H1 (cell line): ENCODE results near the gene VDAC2. TPM values are rescaled to one million over a fixed set of nuclear protein-coding genes. Genes with fewer than 3 reads are reported as not detected.

Experiments
- CTCF ChIA-PET: fragments of 300-600 bp; sonication (Branson Sonifier 250); formaldehyde crosslinking; loops from one replicate; lab custom pipeline; 2021; ENCODE audit not compliant: partially characterized antibody; lab: Charles Lee
- POLR2A ChIA-PET: fragments of 300-600 bp; sonication (Branson Sonifier 250); formaldehyde crosslinking; loops from one replicate; lab custom pipeline; 2021; ENCODE audit warnings: inconsistent platforms; ENCODE audit not compliant: partially characterized antibody; lab: Charles Lee
- DNase-seq, 2 experiments: peaks; one replicate each; pipeline versions ENCODE4 v3.0.0 to v3.0.0-alpha.2; 2010 to 2022; ENCODE audit warnings: low spot score in 2 of 2, low read depth in 1 of 2, mixed read lengths in 1 of 2
- FAIRE-seq: peaks from 2 replicates; lab custom pipeline; 2011; peaks lifted over from hg19 to GRCh38; lab: Jason Lieb, UNC
- H2AFZ ChIP-seq: 2 replicates; pipeline ENCODE4 v1.8.1; 2012; ENCODE audit warnings: low read length, inconsistent platforms
- H2AK5ac ChIP-seq: 2 replicates; pipeline ENCODE4 v1.6.1; 2013; ENCODE audit warnings: low read depth, low read length
- H2BK120ac ChIP-seq: replicated peaks from 2 replicates; pipeline ENCODE3; 2013; ENCODE audit warnings: low read depth, low read length, inconsistent platforms
- H2BK12ac ChIP-seq: 2 replicates; pipeline ENCODE4 v1.6.1; 2013; ENCODE audit warnings: low read depth, low read length
- H2BK15ac ChIP-seq: 2 replicates; pipeline ENCODE4 v1.6.1; 2013; ENCODE audit warnings: low read length
- H2BK20ac ChIP-seq: 2 replicates; pipeline ENCODE4 v1.6.1; 2013; ENCODE audit warnings: low read length
- H2BK5ac ChIP-seq: 2 replicates; pipeline ENCODE4 v1.6.1; 2013; ENCODE audit warnings: low read depth, low read length
- H3K14ac ChIP-seq: 2 replicates; pipeline ENCODE4 v1.6.1; 2013; ENCODE audit warnings: inconsistent platforms; ENCODE audit not compliant: insufficient read length
- H3K18ac ChIP-seq: 2 replicates; pipeline ENCODE4 v1.6.1; 2013; ENCODE audit warnings: low read length; ENCODE audit errors: extremely low read depth
- H3K23ac ChIP-seq: 2 replicates; pipeline ENCODE4 v1.6.1; 2013; ENCODE audit warnings: inconsistent platforms; ENCODE audit not compliant: insufficient read length
- H3K23me2 ChIP-seq: 2 replicates; pipeline ENCODE4 v1.6.1; 2013; ENCODE audit warnings: low read depth, low read length
- H3K27ac ChIP-seq: 2 replicates; pipeline ENCODE4 v1.6.1; 2011; ENCODE audit warnings: low read depth, low read length, inconsistent platforms
- H3K27me3 ChIP-seq, 4 experiments: replicated peaks in 1 of 4; 1 replicate in 1 of 4; 2 replicates in 3 of 4; pipeline versions ENCODE4 v1.6.1 to v1.8.1; 2011 to 2013; ENCODE audit warnings: low read length in 3 of 4, mild to moderate bottlenecking in 3 of 4, inconsistent platforms in 2 of 4, mixed read lengths in 2 of 4, moderate library complexity in 1 of 4; ENCODE audit not compliant: control insufficient read depth in 3 of 4, insufficient read depth in 3 of 4; ENCODE audit errors: extremely low read depth in 1 of 4
- H3K36me3 ChIP-seq, 4 experiments: 2 replicates each; pipeline versions ENCODE4 v1.6.1 to v1.8.1; 2011 to 2013; ENCODE audit warnings: mild to moderate bottlenecking in 4 of 4, low read length in 3 of 4, moderate library complexity in 2 of 4, control low read depth in 1 of 4, inconsistent platforms in 1 of 4; ENCODE audit not compliant: insufficient read depth in 4 of 4, control insufficient read depth in 2 of 4
- H3K4ac ChIP-seq: replicated peaks from 2 replicates; pipeline ENCODE3; 2013; ENCODE audit warnings: low read length, low read depth, mixed read lengths, inconsistent platforms; ENCODE audit not compliant: insufficient read length
- H3K4me1 ChIP-seq, 4 experiments: replicated peaks in 1 of 4; 1 replicate in 1 of 4; 2 replicates in 3 of 4; pipeline versions ENCODE4 v1.6.1 to v1.8.1; 2011 to 2013; ENCODE audit warnings: low read length in 3 of 4, inconsistent platforms in 2 of 4, mixed read lengths in 1 of 4; ENCODE audit not compliant: insufficient read depth in 4 of 4, control insufficient read depth in 3 of 4
- H3K4me2 ChIP-seq, 2 experiments: 2 replicates each; pipeline versions ENCODE4 v1.6.1 to v1.8.1; 2011 to 2013; ENCODE audit warnings: low read depth in 2 of 2, low read length in 2 of 2, control low read depth in 1 of 2, inconsistent platforms in 1 of 2, mild to moderate bottlenecking in 1 of 2; ENCODE audit not compliant: insufficient read depth in 1 of 2
- H3K4me3 ChIP-seq, 4 experiments: fragments of 200-600, 300-600 bp in 1 of 4; sonication (generic), shearing (Covaris generic), sonication (Bioruptor Twin) in 1 of 4; 2 replicates each; pipeline versions ENCODE4 v1.5.1 to v1.8.1; 2011 to 2016; ENCODE audit warnings: low read length in 4 of 4, low read depth in 3 of 4, control low read depth in 2 of 4, inconsistent platforms in 2 of 4, mild to moderate bottlenecking in 2 of 4, mixed read lengths in 1 of 4, moderate library complexity in 1 of 4; ENCODE audit not compliant: insufficient read depth in 2 of 4; ENCODE audit errors: extremely low read depth in 1 of 4
- H3K56ac ChIP-seq: replicated peaks from 2 replicates; pipeline ENCODE3; 2013; ENCODE audit warnings: low read depth, mild to moderate bottlenecking, mixed read lengths, low read length, inconsistent platforms; ENCODE audit not compliant: insufficient read length
- H3K79me1 ChIP-seq: 2 replicates; pipeline ENCODE4 v1.6.1; 2013; ENCODE audit warnings: low read depth, low read length, control low read depth
- H3K79me2 ChIP-seq, 2 experiments: 2 replicates each; pipeline versions ENCODE4 v1.6.1 to v1.8.1; 2012 to 2013; ENCODE audit warnings: low read length in 2 of 2, mild to moderate bottlenecking in 2 of 2, inconsistent platforms in 1 of 2; ENCODE audit not compliant: insufficient read depth in 2 of 2, control insufficient read depth in 1 of 2
- H3K9ac ChIP-seq, 4 experiments: replicated peaks in 1 of 4; 1 replicate in 1 of 4; 2 replicates in 3 of 4; pipeline versions ENCODE4 v1.6.1 to v1.8.1; 2011 to 2013; ENCODE audit warnings: low read depth in 3 of 4, low read length in 3 of 4, control low read depth in 2 of 4, mild to moderate bottlenecking in 2 of 4, moderate library complexity in 2 of 4, inconsistent platforms in 1 of 4; ENCODE audit errors: extremely low read depth in 1 of 4
- H3K9me3 ChIP-seq, 2 experiments: 2 replicates each; pipeline versions ENCODE4 v1.6.1 to v1.8.1; 2012 to 2013; ENCODE audit warnings: mild to moderate bottlenecking in 2 of 2, moderate library complexity in 2 of 2, control low read depth in 1 of 2, inconsistent platforms in 1 of 2, low read depth in 1 of 2, low read length in 1 of 2, mixed read lengths in 1 of 2; ENCODE audit not compliant: insufficient read depth in 2 of 2
- H4K20me1 ChIP-seq, 2 experiments: replicated peaks in 1 of 2; 2 replicates each; pipeline versions ENCODE3 to v1.8.1; 2011 to 2013; ENCODE audit warnings: inconsistent platforms in 2 of 2, low read length in 2 of 2, mild to moderate bottlenecking in 1 of 2; ENCODE audit not compliant: insufficient read depth in 2 of 2, control insufficient read depth in 1 of 2
- H4K5ac ChIP-seq: 2 replicates; pipeline ENCODE4 v1.6.1; 2013; ENCODE audit warnings: low read length, low read depth, mixed read lengths, inconsistent platforms; ENCODE audit not compliant: insufficient read length
- H4K8ac ChIP-seq: 2 replicates; pipeline ENCODE4 v1.8.0; 2013; ENCODE audit warnings: mild to moderate bottlenecking, moderate library complexity, low read length, inconsistent platforms; ENCODE audit not compliant: insufficient read depth; ENCODE audit errors: extremely low read depth
- H4K91ac ChIP-seq: replicated peaks from 2 replicates; pipeline ENCODE3; 2013; ENCODE audit warnings: low read length, mixed read lengths, inconsistent platforms; ENCODE audit not compliant: insufficient read length
- ATF3 ChIP-seq: IDR thresholded peaks from 2 replicates; pipeline ENCODE4 v1.6.1; 2011; ENCODE audit warnings: low read depth, mild to moderate bottlenecking, low read length; ENCODE audit not compliant: insufficient read depth
- BRCA1 ChIP-seq: IDR thresholded peaks from 2 replicates; pipeline ENCODE4 v1.6.1; 2012; ENCODE audit warnings: low read depth, low read length, improper control_type of control experiment
- CBX5 ChIP-seq: fragments of 300-800, 300-1000 bp; sonication (generic); IDR thresholded peaks from 2 replicates; pipeline ENCODE4 v1.7.1; 2016; ENCODE audit warnings: antibody characterized with exemption, low read length, low read depth
- CREB1 ChIP-seq: IDR thresholded peaks from 2 replicates; pipeline ENCODE4 v1.6.1; 2012; ENCODE audit warnings: inconsistent platforms
- CTCF ChIP-seq, 3 experiments: IDR thresholded peaks; 1 replicate in 2 of 3; 2 replicates in 1 of 3; pipeline versions ENCODE4 v1.5.1 to v1.6.1; 2011; ENCODE audit warnings: low read length in 3 of 3, mild to moderate bottlenecking in 3 of 3, inconsistent platforms in 2 of 3, low read depth in 1 of 3, moderate library complexity in 1 of 3; ENCODE audit not compliant: insufficient read depth in 1 of 3; ENCODE audit errors: control extremely low read depth in 1 of 3
- EP300 ChIP-seq, 2 experiments: IDR thresholded peaks; 1 replicate in 1 of 2; 2 replicates in 1 of 2; pipeline ENCODE4 v1.6.1; 2011 to 2012; ENCODE audit warnings: low read depth in 2 of 2, low read length in 2 of 2, mild to moderate bottlenecking in 2 of 2, borderline replicate concordance in 1 of 2, inconsistent platforms in 1 of 2, moderate library complexity in 1 of 2
- KDM4A ChIP-seq: IDR thresholded peaks from one replicate; pipeline ENCODE4 v1.7.1; 2012; ENCODE audit warnings: low read depth, mild to moderate bottlenecking, moderate library complexity, low read length, inconsistent platforms; ENCODE audit not compliant: severe bottlenecking
- KDM5A ChIP-seq: fragments of 200-600 bp; IDR thresholded peaks from 2 replicates; pipeline ENCODE4 v1.7.1; 2012; ENCODE audit warnings: mild to moderate bottlenecking, low read length, inconsistent platforms, mixed read lengths
- RFX5 ChIP-seq: IDR thresholded peaks from 2 replicates; pipeline ENCODE4 v1.6.1; 2011; ENCODE audit warnings: low read depth, low read length, improper control_type of control experiment, borderline replicate concordance
- YY1 ChIP-seq: IDR thresholded peaks from 2 replicates; pipeline ENCODE4 v1.6.1; 2011; ENCODE audit warnings: low read depth, mild to moderate bottlenecking, low read length
- WGBS, 2 experiments: shearing (Covaris generic) in 1 of 2; methylation state at CpG; one replicate each; pipeline versions ENCODE4 v1.1.6 to v1.1.7; 2013 to 2015; ENCODE audit warnings: low lambda C conversion rate in 2 of 2, mixed read lengths in 2 of 2, inconsistent platforms in 1 of 2, low coverage in 1 of 2, missing lambda C conversion rate in 1 of 2; ENCODE audit not compliant: insufficient replicate concordance in 2 of 2, insufficient coverage in 1 of 2, insufficient read length in 1 of 2; ENCODE audit errors: extremely low coverage in 1 of 2, missing lambda C conversion rate in 1 of 2; 5-methylcytosine and 5-hydroxymethylcytosine counted together
- polyA plus RNA-seq, 7 experiments: library from polyadenylated mRNA; depleted of rRNA in 3 of 7; stranded (reverse) in 5 of 7; unstranded in 2 of 7; fragments of >200 nt in 5 of 7; fragments of 200-250 nt in 2 of 7; gene quantifications; 1 replicate in 5 of 7; 2 replicates in 1 of 7; 4 replicates in 1 of 7; pipeline versions ENCODE4 v1.2.1 to v1.2.3, GENCODE V29; 2011 to 2013; ENCODE audit warnings: missing spikeins in 2 of 7, mixed read lengths in 2 of 7
- total RNA-seq: library from RNA; stranded (reverse); fragmentation: NEBNext Ultra II Directional; extraction: Animal tissue kit (Norgen Biotek cat#: 25700); gene quantifications from 2 replicates; pipeline ENCODE4 v1.2.1, GENCODE V29; 2021

Gene VDAC2
- total and polyA plus RNA-seq, 2 of the 8 experiments (the other 6 are each of a cell fraction or from before 2014, with no cell fraction given): 89.8 to 284 TPM

- ChIA-PET POLR2A (interaction anchor here (0.7 to 1.0 kb wide), 2 partner anchors 11 to 38 kb away, joined by 3 to 4 read pairs; no protein-coding TSS in a partner anchor), CTCF (interaction anchor here (3.4 kb wide), 1 partner anchor 12 kb away, joined by 12 read pairs; no protein-coding TSS in a partner anchor)
- H2BK120ac ChIP-seq: no peak overlapping the region
- H4K8ac ChIP-seq: no peak overlapping the region
- no peak overlapping the region for H2BK12ac ChIP-seq
- H3K18ac ChIP-seq: no peak overlapping the region
- H3K79me1 ChIP-seq: no peaks in the 10 kb centered on the region
- H3K9ac ChIP-seq: no peak overlapping the region
- no peak overlapping the region for H3K14ac ChIP-seq
- no peaks in the 10 kb centered on the region for H3K27me3 ChIP-seq
- no peak for TF ChIP-seq EP300 (IDR thresholded peaks at IDR 0.05; ENCODE audit: borderline replicate concordance in 1 of 2, low read depth in 2 of 2, low read length in 2 of 2)
- TF ChIP-seq KDM4A: no peak
- no peak for TF ChIP-seq KDM5A
- TF ChIP-seq CBX5: no peak
- TF ChIP-seq CREB1: no peak
- no peak for TF ChIP-seq RFX5
- no peak for TF ChIP-seq CTCF (IDR thresholded peaks at IDR 0.05; ENCODE audit: control extremely low read depth in 1 of 3, insufficient read depth in 1 of 3, low read depth in 1 of 3, low read length in 3 of 3)
- no peak for TF ChIP-seq ATF3
- no peak for TF ChIP-seq YY1
- TF ChIP-seq BRCA1: no peak
- H3K79me2 ChIP-seq: no peaks in the 10 kb centered on the region
- H3K23me2 ChIP-seq: no peaks in the 10 kb centered on the region
- no peak overlapping the region for H3K23ac ChIP-seq
- H3K4ac ChIP-seq: no peak overlapping the region
- H4K5ac ChIP-seq: no peak overlapping the region
- H4K91ac ChIP-seq: no peak overlapping the region
- H3K9me3 ChIP-seq: no peaks in the 10 kb centered on the region
- DNase-seq (no peak), FAIRE-seq (no peak)
- no peak overlapping the region for H2AK5ac ChIP-seq
- no peak overlapping the region for H3K4me2 ChIP-seq
- H2BK15ac ChIP-seq: no peak overlapping the region
- H3K36me3 ChIP-seq: peaks cover 0 to 6% (median 0%) of the 10 kb centered on the region in 4 experiments; a peak in 2 of 8 replicates
- H4K20me1 ChIP-seq: peaks cover 0 to 2% of the 10 kb centered on the region in 2 experiments
- H2BK5ac ChIP-seq: no peak overlapping the region
- H3K56ac ChIP-seq: no peak overlapping the region
- no peak overlapping the region for H2AFZ ChIP-seq
- WGBS, 2 experiments: 89% methylated on average over 2 of the region's 2 CpGs; no CpG with 5 or more reads in 1 of the 2 experiments
- no peak overlapping the region for H2BK20ac ChIP-seq
- no peak overlapping the region for H3K27ac ChIP-seq
- no peak overlapping the region for H3K4me3 ChIP-seq
- no peaks in the 10 kb centered on the region for H3K4me1 ChIP-seq
These were observed 35.5 kb upstream of the VDAC2 start for GRCh38 chr10:75175046-75175445.
